Uterus (tissue), 4 donors: Measurements from ENCODE around the gene RELB. TPM values are rescaled to one million over a fixed set of nuclear protein-coding genes. Genes with fewer than 3 reads are reported as not detected.

Experiments
- DNase-seq, 2 donors: peaks; one replicate each; pipeline ENCODE4 v3.0.0-alpha.2; 2019 to 2020
- H3K27ac ChIP-seq, 2 donors: fragments of 200-600 bp; sonication (generic); 1 replicate in 1 of 2; 2 replicates in 1 of 2; pipeline ENCODE4 v1.5.1; 2016 to 2018
- H3K27me3 ChIP-seq, 2 donors: fragments of 200-600 bp; sonication (generic); one replicate each; pipeline ENCODE4 v1.5.1; 2018 to 2019; ENCODE audit warnings: control low read depth in 1 of 2
- H3K36me3 ChIP-seq, 2 donors: fragments of 200-600 bp; sonication (generic); one replicate each; pipeline ENCODE4 v1.5.1; 2019; ENCODE audit warnings: control low read depth in 1 of 2
- H3K4me1 ChIP-seq, 2 donors: fragments of 200-600 bp; sonication (generic); one replicate each; pipeline ENCODE4 v1.5.1; 2018 to 2019; ENCODE audit warnings: control low read depth in 1 of 2
- H3K4me3 ChIP-seq, 2 donors: fragments of 200-600 bp; sonication (generic); 1 replicate in 1 of 2; 2 replicates in 1 of 2; pipeline ENCODE4 v1.5.1; 2018 to 2019; ENCODE audit warnings: mild to moderate bottlenecking in 1 of 2
- H3K9me3 ChIP-seq, 2 donors: fragments of 200-600 bp; sonication (generic); one replicate each; pipeline ENCODE4 v1.5.1; 2019; ENCODE audit warnings: control low read depth in 1 of 2
- POLR2A ChIP-seq, 2 donors: fragments of 450-650 bp; IDR thresholded peaks; one replicate each; pipeline ENCODE4 v1.6.1; 2016; ENCODE audit warnings: antibody characterized with exemption in 2 of 2, mild to moderate bottlenecking in 1 of 2, moderate library complexity in 1 of 2
- intact Hi-C: fragments of 100-400 bp; cut with DNase I; formaldehyde crosslinking; loops from one replicate; pipeline ENCODE4 v1.15.1; 2023; ENCODE audit warnings: low total_unique reads
- total RNA-seq, 4 donors: library from RNA; depleted of rRNA in 3 of 4; stranded (reverse); fragments of >200 nt in 3 of 4; gene quantifications; one replicate each; pipeline versions ENCODE4 v1.1.0 to v1.2.4, GENCODE V29; 2014 to 2023
- TF ChIP-seq, protein P1 (sequence below), 4 experiments: fragments of 200-600 bp in 2 of 4; fragments of 450-650 bp in 2 of 4; sonication (generic) in 2 of 4; IDR thresholded peaks; one replicate each; pipeline ENCODE4 v1.5.1; 2016 to 2019; ENCODE audit warnings: antibody characterized with exemption in 4 of 4, mild to moderate bottlenecking in 2 of 4, moderate library complexity in 1 of 4
- donor health status: DM: yes; HTN: yes; CAD: no.

Gene RELB
- total RNA-seq, 4 donors from 2014 or later: 1.0 to 52.4 (median 13.9) TPM

DNA sequence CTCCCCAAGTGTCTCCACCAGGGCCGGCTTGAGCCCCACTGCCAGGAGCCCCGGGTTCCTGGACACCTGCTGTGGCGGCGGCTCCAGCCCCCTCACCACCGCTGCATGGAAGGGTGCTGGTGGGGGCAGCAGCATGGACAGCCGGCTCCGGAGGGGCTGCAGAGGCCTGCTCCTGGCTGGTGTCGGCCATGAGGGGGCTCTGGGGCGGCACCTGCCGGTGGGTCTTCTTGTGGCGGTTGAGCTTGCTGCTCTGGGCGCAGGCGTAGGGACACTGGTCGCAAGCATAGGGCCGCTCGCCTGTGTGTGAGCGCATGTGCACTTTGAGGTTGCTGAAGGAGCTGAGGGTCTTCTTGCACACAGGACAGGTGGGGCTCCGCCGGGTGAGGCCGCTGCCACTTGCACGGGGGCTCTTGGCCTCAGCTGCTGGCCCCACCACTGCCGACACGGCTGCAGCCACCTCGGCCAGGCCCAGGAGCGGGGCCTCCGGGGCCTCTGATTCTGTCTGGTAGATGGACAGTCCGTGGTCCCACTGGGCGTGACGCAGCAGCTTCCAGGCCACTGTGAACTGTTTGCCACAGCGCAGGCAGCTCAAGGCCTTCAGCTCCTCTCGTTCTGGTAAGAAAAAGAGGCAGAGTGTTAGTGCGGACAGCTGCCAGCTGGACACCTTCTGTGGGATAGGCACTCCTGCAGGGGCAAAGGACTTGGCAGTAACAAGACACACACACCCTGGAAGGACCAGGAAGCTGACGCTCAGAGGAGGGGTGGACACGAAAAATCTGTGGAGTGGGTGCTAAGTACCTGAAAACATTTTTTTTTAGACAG lies 70.9 kb downstream of the RELB start:
- Histone ChIP-seq H3K4me3 (no peak overlapping the region), H3K27me3 (no peaks in the 10 kb centered on the region), H3K9me3 (no peaks in the 10 kb centered on the region), H3K4me1 (peaks cover 0 to 4% of the 10 kb centered on the region in 2 donors), H3K36me3 (no peaks in the 10 kb centered on the region), H3K27ac (no peak overlapping the region)
- intact Hi-C loops: no loop called here
- no peak for TF ChIP-seq POLR2A (IDR thresholded peaks at IDR 0.05)
- TF ChIP-seq, protein P1, sequence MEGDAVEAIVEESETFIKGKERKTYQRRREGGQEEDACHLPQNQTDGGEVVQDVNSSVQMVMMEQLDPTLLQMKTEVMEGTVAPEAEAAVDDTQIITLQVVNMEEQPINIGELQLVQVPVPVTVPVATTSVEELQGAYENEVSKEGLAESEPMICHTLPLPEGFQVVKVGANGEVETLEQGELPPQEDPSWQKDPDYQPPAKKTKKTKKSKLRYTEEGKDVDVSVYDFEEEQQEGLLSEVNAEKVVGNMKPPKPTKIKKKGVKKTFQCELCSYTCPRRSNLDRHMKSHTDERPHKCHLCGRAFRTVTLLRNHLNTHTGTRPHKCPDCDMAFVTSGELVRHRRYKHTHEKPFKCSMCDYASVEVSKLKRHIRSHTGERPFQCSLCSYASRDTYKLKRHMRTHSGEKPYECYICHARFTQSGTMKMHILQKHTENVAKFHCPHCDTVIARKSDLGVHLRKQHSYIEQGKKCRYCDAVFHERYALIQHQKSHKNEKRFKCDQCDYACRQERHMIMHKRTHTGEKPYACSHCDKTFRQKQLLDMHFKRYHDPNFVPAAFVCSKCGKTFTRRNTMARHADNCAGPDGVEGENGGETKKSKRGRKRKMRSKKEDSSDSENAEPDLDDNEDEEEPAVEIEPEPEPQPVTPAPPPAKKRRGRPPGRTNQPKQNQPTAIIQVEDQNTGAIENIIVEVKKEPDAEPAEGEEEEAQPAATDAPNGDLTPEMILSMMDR (IDR thresholded peaks at IDR 0.05): no peak
- no peak for DNase-seq

DNA sequence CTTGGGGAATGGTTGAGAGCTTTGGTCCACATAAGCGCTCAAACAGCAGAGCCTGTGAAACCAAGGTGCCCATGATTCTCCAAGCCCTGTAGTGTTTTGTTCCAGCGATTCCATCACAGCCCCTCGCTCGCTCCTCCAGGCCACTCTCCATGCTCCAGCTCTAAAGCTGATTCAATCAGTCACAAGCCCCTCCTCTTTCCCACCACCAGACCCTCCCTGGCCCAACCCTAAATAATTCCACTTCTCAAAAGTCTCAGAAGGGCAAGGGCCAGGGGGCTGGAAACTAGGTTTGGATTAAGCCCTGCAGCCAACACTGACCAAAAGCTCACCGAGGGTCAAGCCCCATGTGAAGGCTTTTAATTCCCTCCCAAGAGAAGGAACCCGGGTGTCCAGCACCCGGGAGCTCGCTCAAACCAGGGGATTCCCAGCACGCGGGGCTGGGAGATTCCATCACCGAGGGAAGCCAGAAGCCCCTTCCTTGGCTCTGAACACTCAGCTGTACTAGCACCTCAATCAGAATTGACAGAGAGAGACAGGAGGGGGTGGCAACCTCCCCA lies 73.6 kb downstream of the RELB start:
- no peaks in the 10 kb centered on the region for H3K9me3 ChIP-seq
- no peak overlapping the region for H3K27ac ChIP-seq
- peaks cover 0 to 4% of the 10 kb centered on the region in 2 donors for H3K4me1 ChIP-seq
- H3K36me3 ChIP-seq: no peaks in the 10 kb centered on the region
- no peaks in the 10 kb centered on the region for H3K27me3 ChIP-seq
- DNase-seq: no peak
- intact Hi-C loops: no loop called here
- H3K4me3 ChIP-seq: no peak overlapping the region
- TF ChIP-seq POLR2A (IDR thresholded peaks at IDR 0.05): no peak
- TF ChIP-seq, protein P1 (IDR thresholded peaks at IDR 0.05): no peak

DNA sequence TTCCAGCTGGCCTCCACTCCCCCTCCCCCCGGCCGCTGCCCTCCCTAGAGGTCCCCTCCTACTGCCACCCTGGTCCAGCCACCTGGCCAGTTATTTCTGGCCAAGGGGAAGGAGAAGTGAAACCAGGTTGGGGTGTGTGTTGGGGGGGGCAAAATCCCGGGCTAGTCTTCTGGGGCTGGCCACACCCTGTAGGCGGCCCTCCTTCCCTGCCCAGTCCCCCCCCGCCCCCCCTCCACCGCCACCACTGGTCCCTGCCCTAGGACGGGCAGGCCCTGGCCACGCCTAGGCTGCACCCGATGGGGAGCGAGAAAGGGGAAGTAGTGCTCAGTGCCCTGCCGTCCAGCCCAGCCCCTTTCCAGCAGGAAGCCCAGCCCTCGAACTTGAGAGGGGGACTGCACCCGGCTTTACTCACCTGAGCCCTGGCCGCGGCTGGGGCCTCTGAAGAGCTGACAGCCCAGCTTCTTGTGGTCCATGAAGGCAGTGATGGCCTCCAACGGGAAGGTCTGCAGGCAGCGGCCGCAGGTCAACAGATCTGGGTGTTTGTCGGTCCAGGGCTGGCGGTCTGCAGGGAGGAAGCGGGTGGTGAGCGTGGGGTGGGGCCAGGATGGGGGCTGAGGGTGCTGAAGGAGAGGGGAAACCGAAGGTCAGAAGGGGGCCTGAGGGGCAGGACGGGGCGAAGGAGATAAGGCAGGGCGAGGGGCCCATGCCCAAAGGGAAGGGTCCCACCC lies 74.2 kb downstream of the RELB start:
- TF ChIP-seq, protein P1 (IDR thresholded peaks at IDR 0.05): no peak
- no peak for TF ChIP-seq POLR2A (IDR thresholded peaks at IDR 0.05)
- H3K4me1 ChIP-seq: peaks cover 0 to 4% of the 10 kb centered on the region in 2 donors
- no peaks in the 10 kb centered on the region for H3K9me3 ChIP-seq
- H3K4me3 ChIP-seq: peak overlapping the region; percentile 17 to 22
- no peaks in the 10 kb centered on the region for H3K27me3 ChIP-seq
- H3K27ac ChIP-seq: no peak overlapping the region
- H3K36me3 ChIP-seq: no peaks in the 10 kb centered on the region
- no peak for DNase-seq
- intact Hi-C loops: no loop called here

DNA sequence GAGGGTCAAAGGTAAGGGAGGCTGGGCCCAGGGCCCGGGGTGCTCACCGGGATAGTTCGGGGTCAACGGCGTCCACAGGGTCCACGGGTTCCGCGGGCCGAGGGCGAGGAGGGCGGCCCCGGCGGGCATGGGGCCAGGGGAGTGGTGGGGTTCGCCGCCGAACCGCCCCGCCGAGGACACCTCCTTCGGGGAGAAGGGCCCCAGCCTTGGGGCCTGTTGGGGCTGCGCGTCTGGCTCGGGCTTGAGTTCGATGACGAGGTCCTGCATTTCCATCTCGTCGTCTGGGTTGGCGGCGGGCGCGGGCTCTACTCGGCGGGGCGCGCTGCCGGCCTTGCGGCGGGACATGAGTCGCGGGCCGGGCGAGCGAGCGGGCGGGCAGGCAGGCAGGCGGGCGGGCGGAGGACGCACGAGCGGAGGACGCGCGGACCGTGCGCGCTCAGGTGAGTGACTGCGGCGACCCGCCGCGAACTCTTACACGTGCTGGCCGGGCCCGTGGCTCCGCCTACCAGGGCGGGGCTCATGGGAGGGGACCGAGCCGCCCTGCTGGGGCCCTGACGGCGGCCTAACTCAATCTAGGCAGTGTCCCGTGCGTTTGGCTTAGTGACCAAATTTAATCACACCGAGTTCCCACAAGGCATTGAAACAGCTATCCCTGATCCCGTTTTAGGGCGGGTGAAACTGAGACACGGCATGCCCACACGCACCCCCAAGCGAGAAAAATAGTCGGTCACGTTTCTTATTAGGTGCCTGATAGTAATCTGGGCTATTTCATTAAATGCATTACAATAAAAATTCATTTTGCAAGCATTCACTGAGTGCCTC lies 75.0 kb downstream of the RELB start, which contains the start of gene ZNF296:
Gene ZNF296 (minus strand): TSS at position 450 of the 822 bp plus-strand sequence. CDS start 105 bp downstream, at position 345.
- intact Hi-C loops: no loop called here
- Histone ChIP-seq H3K27me3 (no peaks in the 10 kb centered on the region), H3K9me3 (no peaks in the 10 kb centered on the region), H3K27ac (no peak within 1 kb of the TSS), H3K4me1 (peaks cover 0 to 4% of the 10 kb centered on the region in 2 donors), H3K4me3 (peak within 1 kb of the TSS; percentile 17 to 22), H3K36me3 (no peaks in the 10 kb centered on the region)
- DNase-seq: peak in 1 of 2 donors; percentile 51
- TF ChIP-seq POLR2A (IDR thresholded peaks at IDR 0.05): peak in 1 of 2 donors; percentile 38
- TF ChIP-seq, protein P1 (IDR thresholded peaks at IDR 0.05): no peak
